Fibroblast of villous mesenchyme (primary cell): Measurements from ENCODE around the gene DCDC2C. TPM values are rescaled to one million over a fixed set of nuclear protein-coding genes. Genes with fewer than 3 reads are reported as not detected.

ENCODE experiments used
- DNase-seq: peaks from one replicate; pipeline ENCODE4 v3.0.0-alpha.2; 2010; ENCODE audit warnings: low read depth
- H3K4me3 ChIP-seq: 2 replicates; pipeline ENCODE4 v1.5.1; 2011; ENCODE audit warnings: low read depth, mild to moderate bottlenecking, low read length
- total RNA-seq: library from RNA; depleted of rRNA; stranded (reverse); fragments of >200 nt; gene quantifications from 2 replicates; pipeline ENCODE4 v1.2.3, GENCODE V29; 2012
- TF ChIP-seq, protein P1 (sequence below): IDR thresholded peaks from 2 replicates; pipeline ENCODE4 v1.5.1; 2012; ENCODE audit warnings: low read depth, mild to moderate bottlenecking, low read length; ENCODE audit not compliant: insufficient read depth

DCDC2C gene
- total RNA-seq, 1 donor, result not detected

DNA sequence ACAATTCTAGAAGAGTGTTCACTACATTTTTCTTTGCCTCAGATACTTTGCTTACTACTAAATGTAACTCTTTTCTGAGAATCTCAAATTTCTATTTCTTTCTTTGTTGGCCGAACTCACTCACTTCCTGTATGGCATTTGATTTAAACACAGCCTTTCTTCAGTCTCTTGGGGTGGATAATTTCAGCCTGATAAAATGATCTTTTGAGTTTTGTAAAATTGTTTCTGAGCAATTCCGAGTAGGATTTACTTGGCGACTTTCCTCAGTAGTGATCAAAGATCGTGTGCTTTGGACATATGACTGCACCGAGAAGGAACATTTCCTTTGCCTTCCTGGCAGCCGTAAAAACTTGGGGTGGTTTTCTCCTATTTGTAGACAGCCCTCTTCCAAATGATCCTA lies 127.4 kb downstream of the DCDC2C start:
- TF ChIP-seq, protein P1, sequence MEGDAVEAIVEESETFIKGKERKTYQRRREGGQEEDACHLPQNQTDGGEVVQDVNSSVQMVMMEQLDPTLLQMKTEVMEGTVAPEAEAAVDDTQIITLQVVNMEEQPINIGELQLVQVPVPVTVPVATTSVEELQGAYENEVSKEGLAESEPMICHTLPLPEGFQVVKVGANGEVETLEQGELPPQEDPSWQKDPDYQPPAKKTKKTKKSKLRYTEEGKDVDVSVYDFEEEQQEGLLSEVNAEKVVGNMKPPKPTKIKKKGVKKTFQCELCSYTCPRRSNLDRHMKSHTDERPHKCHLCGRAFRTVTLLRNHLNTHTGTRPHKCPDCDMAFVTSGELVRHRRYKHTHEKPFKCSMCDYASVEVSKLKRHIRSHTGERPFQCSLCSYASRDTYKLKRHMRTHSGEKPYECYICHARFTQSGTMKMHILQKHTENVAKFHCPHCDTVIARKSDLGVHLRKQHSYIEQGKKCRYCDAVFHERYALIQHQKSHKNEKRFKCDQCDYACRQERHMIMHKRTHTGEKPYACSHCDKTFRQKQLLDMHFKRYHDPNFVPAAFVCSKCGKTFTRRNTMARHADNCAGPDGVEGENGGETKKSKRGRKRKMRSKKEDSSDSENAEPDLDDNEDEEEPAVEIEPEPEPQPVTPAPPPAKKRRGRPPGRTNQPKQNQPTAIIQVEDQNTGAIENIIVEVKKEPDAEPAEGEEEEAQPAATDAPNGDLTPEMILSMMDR, result no peak
- DNase-seq, result no peak
- H3K4me3 ChIP-seq, result no peak overlapping the region

DNA sequence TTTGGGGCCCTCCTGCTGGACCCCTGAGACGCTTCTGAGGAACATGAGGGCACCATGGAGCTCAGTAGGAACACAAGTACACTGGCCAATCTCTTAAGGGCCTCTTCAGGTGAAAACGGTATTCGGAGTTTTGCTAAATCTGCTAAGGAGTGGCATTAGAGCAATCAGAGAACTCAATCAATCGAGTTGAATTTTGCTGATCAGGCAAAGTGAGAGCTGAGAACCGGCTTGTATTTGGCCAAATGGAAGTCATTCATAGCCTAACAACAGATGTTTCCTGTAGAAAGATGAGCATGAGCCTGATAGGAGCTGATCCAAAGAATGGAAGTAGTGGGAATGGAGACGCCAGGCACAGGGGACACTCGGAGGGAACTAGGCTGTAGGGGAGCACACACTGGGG lies 133.7 kb downstream of the DCDC2C start:
- DNase-seq, result no peak
- TF ChIP-seq, protein P1, result no peak
- H3K4me3 ChIP-seq, result no peak overlapping the region

DNA sequence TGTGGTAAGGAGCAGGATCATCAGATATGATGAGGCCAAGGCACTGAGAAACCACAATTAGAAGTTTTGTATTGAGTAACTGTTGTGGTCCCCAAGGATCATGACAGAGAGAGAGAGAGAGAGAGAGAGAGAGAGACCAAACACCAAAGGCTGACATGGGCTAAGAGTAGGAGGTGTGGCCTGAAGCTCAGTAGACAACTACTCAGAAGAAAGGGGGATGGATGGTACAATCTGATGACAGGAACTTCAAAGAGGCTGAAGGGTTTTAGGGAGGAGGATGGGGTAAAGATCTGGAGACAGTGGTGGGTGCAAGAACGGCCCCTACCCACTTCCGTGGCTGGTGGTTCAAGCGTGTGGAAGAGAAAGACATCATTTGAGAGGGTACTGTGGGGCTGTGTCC lies 135.0 kb downstream of the DCDC2C start:
- TF ChIP-seq, protein P1, result no peak
- no peak overlapping the region for H3K4me3 ChIP-seq
- DNase-seq, result no peak

DNA sequence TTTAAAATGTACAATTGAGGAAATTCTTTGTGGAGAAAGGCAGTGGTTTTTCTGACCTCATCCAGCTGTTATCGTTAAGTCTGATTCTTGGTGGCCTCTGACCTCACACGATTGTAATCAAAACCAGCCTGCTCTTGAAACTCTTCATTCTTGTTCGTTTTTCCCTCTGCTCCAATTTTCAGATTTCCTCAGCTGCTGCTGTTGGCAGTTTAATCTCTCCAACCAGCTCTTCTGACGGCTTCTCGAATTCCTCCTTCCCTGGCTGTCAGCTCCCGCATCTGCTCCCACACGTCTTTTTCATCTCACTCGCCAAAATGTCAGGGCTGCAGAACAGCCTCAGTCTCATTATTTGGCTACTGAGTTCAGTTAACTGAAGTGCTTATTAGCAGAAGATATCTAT lies 136.1 kb downstream of the DCDC2C start:
- no peak for DNase-seq
- TF ChIP-seq, protein P1, result no peak
- no peak overlapping the region for H3K4me3 ChIP-seq

DNA sequence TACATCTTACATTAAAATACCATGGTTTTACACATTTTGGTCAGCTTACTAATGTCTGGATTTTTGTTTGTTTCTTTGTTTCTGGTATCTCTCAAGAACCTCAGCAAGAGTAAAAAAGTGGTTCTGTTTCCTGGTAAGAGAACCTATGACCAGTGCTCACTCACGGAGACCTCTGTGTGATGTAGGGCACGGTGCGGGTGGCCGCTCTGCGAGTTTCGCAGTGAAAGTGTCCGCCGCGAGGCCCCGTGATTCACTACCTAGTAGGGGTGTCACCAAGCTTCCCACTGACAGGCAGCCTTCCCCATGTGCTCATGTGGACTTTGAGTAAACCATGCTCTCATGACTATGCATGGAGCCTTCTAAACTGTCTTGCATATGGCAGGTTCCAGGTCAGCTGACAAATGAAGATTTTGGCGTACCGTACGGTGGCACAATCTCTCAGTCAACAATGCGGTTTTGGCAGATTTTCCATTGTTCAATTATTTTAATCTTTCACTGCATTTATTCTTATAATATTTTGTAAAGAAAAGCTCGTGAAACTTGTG lies 137.3 kb downstream of the DCDC2C start:
- TF ChIP-seq, protein P1, result no peak
- H3K4me3 ChIP-seq, result no peak overlapping the region
- no peak for DNase-seq

DNA sequence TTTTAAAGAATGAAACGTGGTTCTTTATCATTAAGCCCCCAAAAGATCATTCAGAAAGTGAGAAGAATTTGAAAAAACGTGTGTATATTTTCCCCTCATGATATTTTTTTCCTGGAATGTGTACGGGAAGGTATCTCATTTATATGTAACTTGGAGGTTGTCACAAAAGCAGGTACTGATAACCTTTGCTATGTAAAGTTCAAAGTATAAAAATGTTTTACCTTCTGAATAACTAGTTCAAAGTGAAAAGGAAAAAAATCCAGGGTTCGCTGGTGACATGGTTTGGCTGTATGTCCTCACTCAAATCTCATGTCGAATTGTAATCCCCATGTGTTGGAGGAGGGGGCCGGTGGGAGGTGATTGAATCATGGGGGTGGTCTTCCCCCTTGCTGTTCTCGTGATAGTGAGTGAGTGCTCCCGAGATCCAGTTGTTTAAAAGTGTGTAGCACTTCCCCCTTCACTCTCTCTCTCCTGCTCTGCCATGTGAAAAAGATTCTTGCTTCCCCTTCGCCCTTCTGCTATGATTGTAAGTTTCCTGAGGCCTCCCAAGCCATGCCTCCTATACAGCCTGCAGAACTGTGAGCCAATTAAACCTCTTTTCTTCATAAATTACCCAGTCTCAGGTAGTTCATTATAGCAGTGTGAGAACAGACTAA lies 144.2 kb downstream of the DCDC2C start:
- no peak overlapping the region for H3K4me3 ChIP-seq
- DNase-seq, result no peak
- TF ChIP-seq, protein P1, result no peak

DNA sequence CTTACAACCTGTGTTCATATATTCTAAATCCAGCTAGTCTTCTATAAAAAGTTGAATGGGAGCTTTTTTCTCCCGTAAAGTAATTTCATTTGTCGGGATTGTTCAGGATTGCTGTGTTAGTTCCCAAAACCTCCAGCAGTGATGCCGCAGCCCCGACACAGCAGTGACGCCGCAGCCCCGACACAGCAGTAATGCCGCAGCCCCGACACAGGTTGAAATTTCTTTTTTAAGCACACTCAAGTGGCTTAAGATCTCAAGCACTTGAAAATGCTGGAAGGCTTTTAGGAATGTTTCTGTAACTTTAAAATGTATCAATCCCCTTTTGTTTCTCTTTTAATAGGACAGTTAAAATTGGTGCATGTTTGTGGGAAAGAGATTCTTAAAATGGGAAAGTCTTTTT lies 145.4 kb downstream of the DCDC2C start:
- DNase-seq, result no peak
- H3K4me3 ChIP-seq, result no peak overlapping the region
- TF ChIP-seq, protein P1, result no peak
